Type B pancreatic cell (in vitro differentiated cells): ENCODE results near the gene SLC2A10. TPM values are rescaled to one million over a fixed set of nuclear protein-coding genes. Genes with fewer than 3 reads are reported as not detected.

Experiments used
- DNase-seq: peaks from one replicate; pipeline ENCODE4 v3.0.0; 2021; ENCODE audit warnings: mixed read lengths; ENCODE audit not compliant: unreplicated experiment; ENCODE audit errors: extremely low spot score
- H3K27ac Mint-ChIP-seq: 2 replicates; pipeline ENCODE4 v1.8.0; 2021; ENCODE audit warnings: mild to moderate bottlenecking, mixed read lengths
- H3K27me3 Mint-ChIP-seq: 2 replicates; pipeline ENCODE4 v1.8.0; 2021; ENCODE audit warnings: mixed read lengths
- H3K36me3 Mint-ChIP-seq: 2 replicates; pipeline ENCODE4 v1.8.0; 2021; ENCODE audit warnings: mixed read lengths
- H3K4me1 Mint-ChIP-seq: one replicate; pipeline ENCODE4 v1.8.0; 2021; ENCODE audit warnings: mixed read lengths; ENCODE audit not compliant: unreplicated experiment
- H3K4me3 Mint-ChIP-seq: 2 replicates; pipeline ENCODE4 v1.8.0; 2021; ENCODE audit warnings: mild to moderate bottlenecking, mixed read lengths
- H3K9me3 Mint-ChIP-seq: 2 replicates; pipeline ENCODE4 v1.8.0; 2021; ENCODE audit warnings: mixed read lengths
- total RNA-seq: library from RNA; stranded (reverse); gene quantifications from 2 replicates; pipeline ENCODE4 v1.2.1, GENCODE V29; 2021; ENCODE audit warnings: low replicate concordance
- TF ChIP-seq, protein P1 (sequence below): fragments of 200-600 bp; sonication (generic); conservative IDR thresholded peaks from 2 replicates; pipeline ENCODE4 v1.5.0; 2021; ENCODE audit warnings: antibody characterized with exemption, mild to moderate bottlenecking

SLC2A10 gene
- total RNA-seq, 1 donor from 2014 or later = 15.8 TPM

- Mint-ChIP-seq H3K36me3 (no peaks in the 10 kb centered on the region), H3K4me1 (peaks cover 11% of the 10 kb centered on the region), H3K4me3 (no peak overlapping the region), H3K27ac (no peak overlapping the region), H3K9me3 (peaks cover 16% of the 10 kb centered on the region), H3K27me3 (peaks cover 10% of the 10 kb centered on the region)
- DNase-seq = no peak
- TF ChIP-seq, protein P1, sequence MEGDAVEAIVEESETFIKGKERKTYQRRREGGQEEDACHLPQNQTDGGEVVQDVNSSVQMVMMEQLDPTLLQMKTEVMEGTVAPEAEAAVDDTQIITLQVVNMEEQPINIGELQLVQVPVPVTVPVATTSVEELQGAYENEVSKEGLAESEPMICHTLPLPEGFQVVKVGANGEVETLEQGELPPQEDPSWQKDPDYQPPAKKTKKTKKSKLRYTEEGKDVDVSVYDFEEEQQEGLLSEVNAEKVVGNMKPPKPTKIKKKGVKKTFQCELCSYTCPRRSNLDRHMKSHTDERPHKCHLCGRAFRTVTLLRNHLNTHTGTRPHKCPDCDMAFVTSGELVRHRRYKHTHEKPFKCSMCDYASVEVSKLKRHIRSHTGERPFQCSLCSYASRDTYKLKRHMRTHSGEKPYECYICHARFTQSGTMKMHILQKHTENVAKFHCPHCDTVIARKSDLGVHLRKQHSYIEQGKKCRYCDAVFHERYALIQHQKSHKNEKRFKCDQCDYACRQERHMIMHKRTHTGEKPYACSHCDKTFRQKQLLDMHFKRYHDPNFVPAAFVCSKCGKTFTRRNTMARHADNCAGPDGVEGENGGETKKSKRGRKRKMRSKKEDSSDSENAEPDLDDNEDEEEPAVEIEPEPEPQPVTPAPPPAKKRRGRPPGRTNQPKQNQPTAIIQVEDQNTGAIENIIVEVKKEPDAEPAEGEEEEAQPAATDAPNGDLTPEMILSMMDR = no peak
These were observed 32.6 kb downstream of the SLC2A10 start for GRCh38 chr20:46741924-46742668.

- DNase-seq = no peak
- H3K27ac Mint-ChIP-seq = no peak overlapping the region
- no peaks in the 10 kb centered on the region for H3K36me3 Mint-ChIP-seq
- peaks cover 16% of the 10 kb centered on the region for H3K9me3 Mint-ChIP-seq
- TF ChIP-seq, protein P1 = no peak
- peaks cover 10% of the 10 kb centered on the region for H3K27me3 Mint-ChIP-seq
- H3K4me3 Mint-ChIP-seq = no peak overlapping the region
- H3K4me1 Mint-ChIP-seq = peaks cover 12% of the 10 kb centered on the region
These were observed 33.2 kb downstream of the SLC2A10 start for GRCh38 chr20:46742669-46743045.

DNA sequence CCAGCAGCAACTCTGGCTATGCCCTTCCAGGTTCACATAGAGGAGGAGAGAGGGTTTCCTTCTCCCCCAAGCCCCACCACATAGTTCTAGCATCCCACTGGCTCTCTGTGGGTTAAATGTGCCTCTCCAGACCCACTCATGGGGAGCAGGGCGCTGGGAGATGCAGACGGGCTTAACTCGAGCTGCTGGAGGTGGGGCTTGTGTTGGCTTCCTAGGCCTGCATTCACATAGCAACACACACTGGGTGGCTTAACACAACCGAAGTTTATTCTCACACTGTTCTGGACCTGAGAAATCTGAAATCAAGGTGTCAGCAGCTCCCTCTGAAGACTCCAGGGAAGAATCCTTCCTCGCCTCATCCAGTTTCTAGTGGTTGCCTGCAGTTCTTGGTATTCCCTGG is 33.6 kb downstream of the SLC2A10 start:
- TF ChIP-seq, protein P1 = no peak
- no peak for DNase-seq
- H3K9me3 Mint-ChIP-seq = peaks cover 16% of the 10 kb centered on the region
- peaks cover 12% of the 10 kb centered on the region for H3K4me1 Mint-ChIP-seq
- H3K27ac Mint-ChIP-seq = peak overlapping the region; percentile 22
- no peaks in the 10 kb centered on the region for H3K36me3 Mint-ChIP-seq
- no peak overlapping the region for H3K4me3 Mint-ChIP-seq
- H3K27me3 Mint-ChIP-seq = peaks cover 10% of the 10 kb centered on the region

- Mint-ChIP-seq H3K4me1 (peaks cover 7% of the 10 kb centered on the region), H3K36me3 (no peaks in the 10 kb centered on the region), H3K9me3 (peaks cover 4% of the 10 kb centered on the region), H3K27me3 (peaks cover 5% of the 10 kb centered on the region), H3K4me3 (peak overlapping the region; percentile 15), H3K27ac (peak overlapping the region; percentile 92)
- TF ChIP-seq, protein P1 = no peak
- no peak for DNase-seq
These were observed 37.6 kb downstream of the SLC2A10 start for GRCh38 chr20:46746956-46747526.

- TF ChIP-seq, protein P1 = no peak
- H3K27ac Mint-ChIP-seq = peak overlapping the region; percentile 37
- H3K36me3 Mint-ChIP-seq = no peaks in the 10 kb centered on the region
- peaks cover 4% of the 10 kb centered on the region for H3K9me3 Mint-ChIP-seq
- no peak overlapping the region for H3K4me3 Mint-ChIP-seq
- no peak for DNase-seq
- peaks cover 5% of the 10 kb centered on the region for H3K27me3 Mint-ChIP-seq
- H3K4me1 Mint-ChIP-seq = peaks cover 14% of the 10 kb centered on the region
These were observed 39.7 kb downstream of the SLC2A10 start for GRCh38 chr20:46749147-46749546.
